GM18870 (cell line): Measurements from ENCODE around the gene TMEM120A.

Source experiments
- ATAC-seq: cut with Tn5 transposase; IDR thresholded peaks from one replicate; pipeline ENCODE4 v1.9.1; 2021; ENCODE audit warnings: moderate library complexity; ENCODE audit not compliant: unreplicated experiment

TMEM120A gene

GRCh38 chr7:75995996-75996395 lies 1.6 kb upstream of the TMEM120A start:
- ATAC-seq = no peak

GRCh38 chr7:75995052-75995471 lies 667 bp upstream of the TMEM120A start:
- no peak for ATAC-seq

- no peak for ATAC-seq
These were observed 557 bp downstream of the TMEM120A start for GRCh38 chr7:75993689-75994387.

- ATAC-seq = no peak
These were observed 2.2 kb downstream of the TMEM120A start for GRCh38 chr7:75992083-75992755.

GRCh38 chr7:75991531-75992082 lies 2.8 kb downstream of the TMEM120A start:
- ATAC-seq = no peak

- no peak for ATAC-seq
These were observed 4.7 kb downstream of the TMEM120A start for GRCh38 chr7:75989500-75990388.

- ATAC-seq = no peak
These were observed 5.6 kb downstream of the TMEM120A start for GRCh38 chr7:75988568-75989499.

- no peak for ATAC-seq
These were observed 6.4 kb downstream of the TMEM120A start for GRCh38 chr7:75987805-75988567.

- no peak for ATAC-seq
These were observed 7.2 kb downstream of the TMEM120A start for GRCh38 chr7:75987026-75987804.

GRCh38 chr7:75986147-75986781 lies 8.1 kb downstream of the TMEM120A start:
- ATAC-seq = no peak

GRCh38 chr7:75985518-75986146 lies 8.8 kb downstream of the TMEM120A start:
- no peak for ATAC-seq

- no peak for ATAC-seq
These were observed 9.3 kb downstream of the TMEM120A start for GRCh38 chr7:75985009-75985517.

GRCh38 chr7:75984130-75985008 lies 10.0 kb downstream of the TMEM120A start:
- no peak for ATAC-seq

GRCh38 chr7:75983471-75984129 lies 10.8 kb downstream of the TMEM120A start:
- no peak for ATAC-seq

- ATAC-seq = no peak
These were observed 11.9 kb downstream of the TMEM120A start for GRCh38 chr7:75982306-75983064.
